ENCODE measurements around the gene E2F3.
A peak's percentile ranks its signal among the peaks of the same experiment; 100 is the strongest.

The E2F3 gene

GRCh38 chr6:20404641-20405032 lies 3.0 kb downstream of the E2F3 start (continued):
- TF ChIP-seq ZBTB44 (tag by site-specific recombination; IDR thresholded peaks at IDR 0.05) (no peak), ZNF629 (tag by site-specific recombination; IDR thresholded peaks at IDR 0.05) (no peak), AEBP2 (tag by site-specific recombination; IDR thresholded peaks at IDR 0.05; ENCODE audit: borderline replicate concordance) (no peak), ZSCAN5A (tag by site-specific recombination; IDR thresholded peaks at IDR 0.05) (no peak), ZNF140 (tag by site-specific recombination; IDR thresholded peaks at IDR 0.05) (no peak), CTCF (tag by site-specific recombination; IDR thresholded peaks at IDR 0.05) (peak; percentile 38), ZNF169 (tag by site-specific recombination; IDR thresholded peaks at IDR 0.05) (no peak), ZNF221 (tag by site-specific recombination; IDR thresholded peaks at IDR 0.05; ENCODE audit: borderline replicate concordance) (no peak), GLI4 (tag by site-specific recombination; IDR thresholded peaks at IDR 0.05) (no peak), ZBTB7A (tag by site-specific recombination; IDR thresholded peaks at IDR 0.05; ENCODE audit: low read depth) (no peak), ZBTB20 (tag by site-specific recombination; IDR thresholded peaks at IDR 0.05) (peak; percentile 12; the same call in 1 of the 2 replicates), ZNF354C (tag by site-specific recombination; IDR thresholded peaks at IDR 0.05; ENCODE audit: borderline replicate concordance, low read depth) (no peak), ZNF433 (tag by site-specific recombination; IDR thresholded peaks at IDR 0.05; ENCODE audit: low read depth) (no peak), ZNF157 (tag by site-specific recombination; IDR thresholded peaks at IDR 0.05) (no peak), ZNF521 (tag by site-specific recombination; IDR thresholded peaks at IDR 0.05) (no peak), ZNF184 (tag by site-specific recombination; IDR thresholded peaks at IDR 0.05) (no peak), ZBTB1 (tag by site-specific recombination; IDR thresholded peaks at IDR 0.05) (no peak), ZNF777 (tag by site-specific recombination; IDR thresholded peaks at IDR 0.05; ENCODE audit: borderline replicate concordance) (no peak), MEIS1 (CRISPR knock-in tag; IDR thresholded peaks at IDR 0.05; ENCODE audit: borderline replicate concordance) (no peak), ZSCAN30 (tag by site-specific recombination; IDR thresholded peaks at IDR 0.05) (no peak), ZNF311 (tag by site-specific recombination; IDR thresholded peaks at IDR 0.05; ENCODE audit: borderline replicate concordance) (no peak), ZNF16 (tag by site-specific recombination; IDR thresholded peaks at IDR 0.05; ENCODE audit: low read depth) (no peak), TRIM28 (IDR thresholded peaks at IDR 0.05; ENCODE audit: borderline replicate concordance, low read length) (0 out of 2 replicates have a peak, but pooled peaks have one; percentile 12)

- peaks cover 10 to 65% of the 10 kb centered on the region in 2 experiments for H3K36me3 ChIP-seq (ENCODE audit: control insufficient read depth in 2 of 2, insufficient read depth in 1 of 2, low read length in 2 of 2)
- ChIA-PET CTCF (no interaction called here), POLR2A (no interaction called here)
- no peak for TF ChIP-seq ZNF791 (tag by site-specific recombination; IDR thresholded peaks at IDR 0.05)
- H3K4me3 ChIP-seq (ENCODE audit: low read depth, low read length), result no peak overlapping the region
- peaks cover 3% of the 10 kb centered on the region for H3K4me1 ChIP-seq (ENCODE audit: control insufficient read depth, insufficient read depth, low read length)
- H3K27ac ChIP-seq (ENCODE audit: extremely low read depth, low read depth, low read length), result no peak overlapping the region
- no peaks in the 10 kb centered on the region for H3K9me3 ChIP-seq (ENCODE audit: control insufficient read depth, insufficient read depth, low read depth, low read length)
Observed at GRCh38 chr6:20408851-20409250, 7.2 kb downstream of the E2F3 start.
